Measurements from ENCODE around the gene CDC73.

The CDC73 gene

DNA sequence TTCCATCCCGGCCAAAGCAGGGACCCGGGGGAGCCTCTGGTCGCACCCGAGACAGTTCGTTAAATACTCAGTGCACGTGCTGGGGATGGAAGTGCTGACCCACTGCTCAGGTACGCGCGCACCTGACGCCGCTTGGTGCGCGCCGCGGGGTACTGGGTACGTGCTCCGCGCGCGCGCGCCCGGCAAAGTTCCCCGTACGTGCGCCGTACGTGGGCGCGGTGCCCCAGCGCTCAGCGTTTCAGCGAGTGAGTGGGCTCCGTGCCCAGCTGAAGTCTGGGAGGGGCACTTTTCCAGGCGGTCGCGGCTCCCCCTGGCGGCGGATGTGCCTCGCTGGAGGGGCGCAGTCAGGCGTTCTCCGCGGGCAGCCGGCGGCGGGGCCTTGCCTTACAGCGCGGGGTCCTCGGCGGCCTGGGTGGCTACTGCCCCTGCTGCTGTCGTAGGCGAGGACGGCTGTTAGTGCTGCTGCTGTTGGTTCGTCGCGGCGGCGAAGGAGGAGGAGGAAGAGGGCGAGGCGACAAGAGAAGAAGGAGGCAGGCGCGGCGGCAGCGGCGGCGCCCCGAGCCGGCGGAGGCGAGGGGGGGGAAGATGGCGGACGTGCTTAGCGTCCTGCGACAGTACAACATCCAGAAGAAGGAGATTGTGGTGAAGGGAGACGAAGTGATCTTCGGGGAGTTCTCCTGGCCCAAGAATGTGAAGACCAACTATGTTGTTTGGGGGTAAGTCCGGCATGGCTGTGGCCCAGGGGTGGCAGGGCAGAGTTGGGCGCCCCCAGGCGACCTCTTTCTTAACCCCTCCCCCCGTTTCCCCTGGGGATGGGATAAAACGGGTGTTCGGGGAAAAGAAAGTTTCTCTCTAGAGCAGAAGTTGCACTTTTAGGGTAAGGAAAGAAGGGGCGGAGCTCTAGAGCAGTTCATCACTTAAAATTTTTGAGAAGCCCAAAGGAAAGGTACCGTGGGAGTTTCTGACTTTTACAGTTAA is at the start of gene CDC73:
Gene CDC73, plus strand, starts transcription at position 416 of the 978 bp plus-strand sequence. Its CDS starts 170 bp downstream, at position 586.
- TF ChIP-seq, protein P1, sequence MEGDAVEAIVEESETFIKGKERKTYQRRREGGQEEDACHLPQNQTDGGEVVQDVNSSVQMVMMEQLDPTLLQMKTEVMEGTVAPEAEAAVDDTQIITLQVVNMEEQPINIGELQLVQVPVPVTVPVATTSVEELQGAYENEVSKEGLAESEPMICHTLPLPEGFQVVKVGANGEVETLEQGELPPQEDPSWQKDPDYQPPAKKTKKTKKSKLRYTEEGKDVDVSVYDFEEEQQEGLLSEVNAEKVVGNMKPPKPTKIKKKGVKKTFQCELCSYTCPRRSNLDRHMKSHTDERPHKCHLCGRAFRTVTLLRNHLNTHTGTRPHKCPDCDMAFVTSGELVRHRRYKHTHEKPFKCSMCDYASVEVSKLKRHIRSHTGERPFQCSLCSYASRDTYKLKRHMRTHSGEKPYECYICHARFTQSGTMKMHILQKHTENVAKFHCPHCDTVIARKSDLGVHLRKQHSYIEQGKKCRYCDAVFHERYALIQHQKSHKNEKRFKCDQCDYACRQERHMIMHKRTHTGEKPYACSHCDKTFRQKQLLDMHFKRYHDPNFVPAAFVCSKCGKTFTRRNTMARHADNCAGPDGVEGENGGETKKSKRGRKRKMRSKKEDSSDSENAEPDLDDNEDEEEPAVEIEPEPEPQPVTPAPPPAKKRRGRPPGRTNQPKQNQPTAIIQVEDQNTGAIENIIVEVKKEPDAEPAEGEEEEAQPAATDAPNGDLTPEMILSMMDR (IDR thresholded peaks at IDR 0.05; ENCODE audit: insufficient read depth, low read depth, low read length, missing control alignments) = peak; percentile 90
- H3K4me3 ChIP-seq (ENCODE audit: low read depth, low read length) = peak within 1 kb of the TSS; percentile 97
- DNase-seq (ENCODE audit: low read depth) = peak; percentile 99

DNA sequence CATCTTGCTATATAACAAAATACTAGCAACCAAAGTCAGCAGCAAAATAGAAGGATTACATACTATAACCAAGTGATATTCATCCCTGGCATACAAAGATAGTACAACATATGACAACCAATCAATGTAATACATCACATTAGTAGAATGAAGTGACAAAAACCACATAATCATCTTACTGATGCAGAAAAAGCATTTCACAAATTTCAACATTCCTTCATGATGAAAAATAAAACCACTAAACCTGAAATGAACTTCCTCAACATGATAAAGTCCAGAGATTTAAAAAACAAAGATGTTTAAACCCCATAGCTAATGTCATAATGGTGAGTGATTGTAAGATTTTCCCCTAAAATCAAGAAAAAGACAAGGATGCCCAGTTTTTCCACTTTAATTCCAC is 43.8 kb upstream of the CDC73 start:
- no peak overlapping the region for H3K4me3 ChIP-seq (ENCODE audit: low read depth, low read length)
- TF ChIP-seq, protein P1 (IDR thresholded peaks at IDR 0.05; ENCODE audit: insufficient read depth, low read depth, low read length, missing control alignments) = no peak
- no peak for DNase-seq (ENCODE audit: low read depth)

DNA sequence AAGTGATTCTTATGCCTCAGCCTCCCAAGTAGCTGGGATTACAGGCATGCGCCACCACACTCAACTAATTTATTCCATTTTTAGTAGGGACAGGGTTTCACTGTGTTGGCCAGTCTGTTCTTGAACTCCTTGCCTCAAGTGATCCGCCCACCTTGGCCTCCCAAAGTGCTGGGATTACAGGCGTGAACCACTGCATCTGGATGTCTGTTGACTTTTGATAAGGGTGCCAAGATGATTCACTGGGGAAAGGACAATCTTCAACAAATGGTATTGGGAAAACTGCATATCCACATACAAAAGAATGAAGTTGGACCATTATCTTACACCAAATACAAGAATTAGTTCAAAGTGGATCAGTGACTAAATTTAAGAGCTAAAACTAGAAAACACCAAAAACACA is 42.6 kb upstream of the CDC73 start:
- TF ChIP-seq, protein P1 (IDR thresholded peaks at IDR 0.05; ENCODE audit: insufficient read depth, low read depth, low read length, missing control alignments) = no peak
- no peak overlapping the region for H3K4me3 ChIP-seq (ENCODE audit: low read depth, low read length)
- DNase-seq (ENCODE audit: low read depth) = no peak

DNA sequence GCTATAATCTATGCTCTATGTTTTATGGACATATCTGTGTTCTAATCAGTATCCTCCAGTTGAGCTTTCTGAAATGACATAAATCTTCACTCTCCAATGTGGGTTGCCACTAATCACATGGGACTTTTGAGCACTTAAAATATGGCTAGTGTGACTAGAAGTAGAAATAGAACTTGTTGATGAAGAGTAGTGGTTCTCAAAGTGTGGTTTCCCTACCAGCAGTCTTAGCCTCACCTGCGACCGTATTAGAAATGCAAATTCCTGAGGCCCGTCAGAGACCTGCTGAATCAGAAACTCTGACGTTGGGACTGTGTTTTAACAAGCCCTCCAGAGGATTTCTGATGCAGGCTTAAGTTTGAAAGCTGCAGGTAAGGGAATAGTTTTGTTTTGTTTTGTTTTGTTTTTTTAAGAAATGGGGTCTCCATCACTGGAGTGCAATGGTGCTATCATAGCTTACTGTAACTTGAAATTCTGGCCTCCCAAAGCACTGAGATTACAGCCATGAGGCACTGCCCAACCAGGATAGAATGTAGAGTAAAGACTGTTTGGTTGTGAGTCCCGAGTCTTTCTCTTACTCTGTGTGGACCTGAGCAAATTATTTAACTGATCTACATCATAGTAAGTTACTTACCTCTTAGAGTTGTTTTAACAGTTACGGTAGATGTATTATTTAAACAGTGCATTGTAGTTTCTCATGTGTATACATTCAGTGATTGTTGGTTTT is 38.3 kb upstream of the CDC73 start:
- DNase-seq (ENCODE audit: low read depth) = peak; percentile 75
- TF ChIP-seq, protein P1 (IDR thresholded peaks at IDR 0.05; ENCODE audit: insufficient read depth, low read depth, low read length, missing control alignments) = no peak
- no peak overlapping the region for H3K4me3 ChIP-seq (ENCODE audit: low read depth, low read length)

DNA sequence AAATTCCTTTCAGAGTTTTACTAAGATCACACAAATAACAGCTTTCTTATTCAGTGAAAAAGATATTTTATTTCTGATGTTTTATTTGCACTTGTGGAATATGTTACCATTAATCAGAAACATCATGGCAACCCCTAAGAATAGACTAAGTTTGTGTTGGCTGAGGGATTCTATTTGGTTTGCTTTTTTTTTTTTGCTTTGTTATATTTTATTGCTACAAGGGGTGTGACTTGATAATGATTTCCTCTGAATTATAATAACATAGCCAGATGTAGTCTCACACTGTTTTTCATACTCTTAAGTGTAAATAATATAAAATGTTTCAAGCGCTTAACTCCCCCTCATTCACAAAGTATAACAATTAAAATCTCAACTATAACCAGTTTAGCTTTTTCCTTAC is 36.6 kb upstream of the CDC73 start:
- TF ChIP-seq, protein P1 (IDR thresholded peaks at IDR 0.05; ENCODE audit: insufficient read depth, low read depth, low read length, missing control alignments) = no peak
- no peak overlapping the region for H3K4me3 ChIP-seq (ENCODE audit: low read depth, low read length)
- no peak for DNase-seq (ENCODE audit: low read depth)

DNA sequence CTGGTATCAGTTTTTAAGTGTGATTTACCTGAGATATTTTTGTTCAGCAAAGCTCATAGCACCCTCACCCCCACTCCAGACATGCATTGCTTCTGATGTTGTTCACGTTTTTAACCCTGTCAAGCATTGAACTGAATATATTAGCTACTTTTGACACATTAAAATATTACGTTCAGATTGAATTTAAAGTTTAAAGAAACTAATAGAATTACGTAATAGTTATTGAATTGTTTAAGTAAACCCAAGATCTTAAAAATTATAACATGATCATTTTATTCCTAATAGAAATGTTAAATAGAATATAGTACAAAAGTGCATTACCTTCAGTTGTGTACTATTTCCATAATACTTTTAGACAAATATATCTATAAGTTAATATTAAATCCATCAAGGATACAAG is 35.5 kb upstream of the CDC73 start:
- TF ChIP-seq, protein P1 (IDR thresholded peaks at IDR 0.05; ENCODE audit: insufficient read depth, low read depth, low read length, missing control alignments) = no peak
- no peak overlapping the region for H3K4me3 ChIP-seq (ENCODE audit: low read depth, low read length)
- no peak for DNase-seq (ENCODE audit: low read depth)
